ENCODE measurements around the gene MAMDC4. TPM values are rescaled to one million over a fixed set of nuclear protein-coding genes. Genes with fewer than 3 reads are reported as not detected.
"Not testable (repeated sequence)": the region's sequence is repeated elsewhere in the genome, so short reads cannot be mapped to it uniquely, and the experiment has no call there.

The MAMDC4 gene
- total RNA-seq: 10 to 100 TPM in 1 of 2 donors, 1 to 10 TPM in 1; 5.2 to 17.7 TPM

GRCh38 chr9:136851941-136852663 lies at the start of gene MAMDC4:
TSS of gene MAMDC4 (plus strand) at chr9:136852346. CDS start at chr9:136852417, 71 bp downstream.
- TF ChIP-seq CTCF (IDR thresholded peaks at IDR 0.05) (no peak), POLR2AphosphoS5 (IDR thresholded peaks at IDR 0.05) (no peak), POLR2A (IDR thresholded peaks at IDR 0.05) (no peak)
- H3K27ac ChIP-seq: no peak within 1 kb of the TSS
- H3K27me3 ChIP-seq (replicated peaks; ENCODE audit: insufficient read depth): no peaks in the 10 kb centered on the region
- WGBS: 85% methylated on average over 22 of the region's 23 CpGs
- no peak within 1 kb of the TSS for H3K4me3 ChIP-seq
- H3K9me3 ChIP-seq: no peaks in the 10 kb centered on the region
- no peak for DNase-seq (ENCODE audit: low spot score)
- intact Hi-C loops (cut with DNase I): no loop called here
- no peaks in the 10 kb centered on the region for H3K36me3 ChIP-seq
- no peaks in the 10 kb centered on the region for H3K4me1 ChIP-seq (replicated peaks)

- WGBS: 89% methylated on average over 9 of the region's 9 CpGs
- intact Hi-C loops (cut with DNase I); H3K4me3 ChIP-seq; DNase-seq (ENCODE audit: low spot score); H3K9me3 ChIP-seq; H3K27me3 ChIP-seq (replicated peaks; ENCODE audit: insufficient read depth); H3K36me3 ChIP-seq: not testable (repeated sequence)
- Histone ChIP-seq H3K27ac (peak overlapping the region in 1 of 2 donors; percentile 74), H3K4me1 (replicated peaks) (peaks cover 13% of the 10 kb centered on the region)
Observed at GRCh38 chr9:136803009-136803550, 49.1 kb upstream of the MAMDC4 start.

GRCh38 chr9:136803551-136804508 lies 48.3 kb upstream of the MAMDC4 start:
- WGBS: 86% methylated on average over 21 of the region's 22 CpGs
- TF ChIP-seq POLR2A (IDR thresholded peaks at IDR 0.05): no peak
- no peak for TF ChIP-seq POLR2AphosphoS5 (IDR thresholded peaks at IDR 0.05)
- no peak for TF ChIP-seq CTCF (IDR thresholded peaks at IDR 0.05)
- intact Hi-C loops (cut with DNase I): no loop called here
- no peaks in the 10 kb centered on the region for H3K9me3 ChIP-seq
- no peaks in the 10 kb centered on the region for H3K27me3 ChIP-seq (replicated peaks; ENCODE audit: insufficient read depth)
- no peaks in the 10 kb centered on the region for H3K36me3 ChIP-seq
- peak overlapping the region; percentile 47 to 74 for H3K27ac ChIP-seq
- no peak for DNase-seq (ENCODE audit: low spot score)
- H3K4me3 ChIP-seq: no peak overlapping the region
- H3K4me1 ChIP-seq (replicated peaks): peaks cover 13% of the 10 kb centered on the region

- peak; percentile 77 for DNase-seq (ENCODE audit: low spot score)
- Histone ChIP-seq H3K27me3 (replicated peaks; ENCODE audit: insufficient read depth) (no peaks in the 10 kb centered on the region), H3K4me1 (replicated peaks) (peaks cover 17% of the 10 kb centered on the region), H3K36me3 (no peaks in the 10 kb centered on the region), H3K4me3 (no peak overlapping the region), H3K27ac (peak overlapping the region; percentile 47 to 74), H3K9me3 (no peaks in the 10 kb centered on the region)
- TF ChIP-seq POLR2AphosphoS5 (IDR thresholded peaks at IDR 0.05) (peak; percentile 85), POLR2A (IDR thresholded peaks at IDR 0.05) (no peak)
- 62% methylated on average over 17 of the region's 20 CpGs for WGBS
- intact Hi-C loops (cut with DNase I): no loop called here
Observed at GRCh38 chr9:136804509-136805206, 47.5 kb upstream of the MAMDC4 start.

GRCh38 chr9:136805207-136805740 lies 46.9 kb upstream of the MAMDC4 start:
- no peak for TF ChIP-seq POLR2AphosphoS5 (IDR thresholded peaks at IDR 0.05)
- no peak for TF ChIP-seq CTCF (IDR thresholded peaks at IDR 0.05)
- TF ChIP-seq POLR2A (IDR thresholded peaks at IDR 0.05): no peak
- Histone ChIP-seq H3K4me1 (replicated peaks) (peaks cover 19% of the 10 kb centered on the region), H3K4me3 (no peak overlapping the region), H3K36me3 (no peaks in the 10 kb centered on the region), H3K9me3 (no peaks in the 10 kb centered on the region), H3K27ac (peak overlapping the region in 1 of 2 donors; percentile 74), H3K27me3 (replicated peaks; ENCODE audit: insufficient read depth) (no peaks in the 10 kb centered on the region)
- 88% methylated on average over 12 of the region's 12 CpGs for WGBS
- intact Hi-C loops (cut with DNase I): no loop called here
- DNase-seq (ENCODE audit: low spot score): no peak

All from prostate gland (tissue), 2 donors.